ENCODE results near the gene P2RX3.
A peak's percentile ranks its signal among the peaks of the same experiment; 100 is the strongest.
"Not testable (repeated sequence)": the region's sequence is repeated elsewhere in the genome, so short reads cannot be mapped to it uniquely, and the experiment has no call there.

Gene P2RX3

GRCh38 chr11:57338142-57338541 lies at the start of gene P2RX3:
P2RX3 (plus strand) TSS chr11:57338352; CDS start chr11:57338551, 199 bp downstream.
- DNase-seq = peak; percentile 70

GRCh38 chr11:57288771-57289579 lies 49.2 kb upstream of the P2RX3 start:
- DNase-seq = no peak

GRCh38 chr11:57290288-57290687 lies 47.9 kb upstream of the P2RX3 start:
- DNase-seq = no peak

- DNase-seq = no peak
Measured at GRCh38 chr11:57294225-57295131, 43.7 kb upstream of the P2RX3 start.

GRCh38 chr11:57296205-57296604 lies 41.9 kb upstream of the P2RX3 start:
- DNase-seq = not testable (repeated sequence)

- DNase-seq = no peak
Measured at GRCh38 chr11:57297221-57297620, 40.9 kb upstream of the P2RX3 start.

- DNase-seq = no peak
Measured at GRCh38 chr11:57299150-57299737, 38.9 kb upstream of the P2RX3 start.

- DNase-seq = no peak
Measured at GRCh38 chr11:57300785-57301184, 37.4 kb upstream of the P2RX3 start.

GRCh38 chr11:57301711-57302423 lies 36.3 kb upstream of the P2RX3 start:
- no peak for DNase-seq

GRCh38 chr11:57302489-57302888 lies 35.7 kb upstream of the P2RX3 start:
- no peak for DNase-seq

- no peak for DNase-seq
Measured at GRCh38 chr11:57303280-57303989, 34.7 kb upstream of the P2RX3 start.

- no peak for DNase-seq
Measured at GRCh38 chr11:57303990-57304579, 34.1 kb upstream of the P2RX3 start.

- no peak for DNase-seq
Measured at GRCh38 chr11:57305523-57305922, 32.6 kb upstream of the P2RX3 start.

- DNase-seq = no peak
Measured at GRCh38 chr11:57306161-57306876, 31.8 kb upstream of the P2RX3 start.

GRCh38 chr11:57306940-57307565 lies 31.1 kb upstream of the P2RX3 start:
- no peak for DNase-seq

GRCh38 chr11:57307666-57308270 lies 30.4 kb upstream of the P2RX3 start:
- DNase-seq = no peak

- DNase-seq = no peak
Measured at GRCh38 chr11:57308426-57309060, 29.6 kb upstream of the P2RX3 start.

GRCh38 chr11:57309106-57310059 lies 28.8 kb upstream of the P2RX3 start:
- DNase-seq = no peak
